ENCODE results near the gene CEP55.

DNA sequence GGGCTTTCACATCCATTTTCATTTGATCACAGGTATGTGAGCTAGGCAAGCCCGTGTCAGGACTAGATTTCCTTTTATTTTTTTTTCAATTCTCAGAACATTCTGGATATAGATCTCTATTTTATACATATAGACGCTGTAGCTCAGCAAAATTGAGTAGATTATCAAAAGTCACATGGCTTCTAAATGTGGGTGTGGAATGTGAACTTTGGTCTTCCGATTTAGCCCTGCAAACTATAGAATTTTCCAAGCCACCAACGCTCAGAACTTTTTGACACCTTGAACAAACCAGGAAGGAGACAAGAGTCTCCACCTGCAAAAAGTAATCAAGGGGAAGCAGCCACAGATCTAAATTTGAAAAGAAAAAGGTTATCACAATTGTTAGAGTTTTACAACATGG is 54.2 kb downstream of the CEP55 start:
- TF ChIP-seq GABPA (IDR thresholded peaks at IDR 0.05 in 1 of 2, conservative IDR thresholded peaks at IDR 0.05 in 1 of 2) (no peak), YY1 (IDR thresholded peaks at IDR 0.05) (no peak), RAD21 (IDR thresholded peaks at IDR 0.05) (no peak), FOXA1 (IDR thresholded peaks at IDR 0.05) (no peak), EGR1 (IDR thresholded peaks at IDR 0.05; ENCODE audit: low read depth in 2 of 2) (no peak), NR2F2 (IDR thresholded peaks at IDR 0.05) (no peak), JUND (IDR thresholded peaks at IDR 0.05) (no peak), SP1 (IDR thresholded peaks at IDR 0.05) (no peak)
- TF ChIP-seq, protein P1, sequence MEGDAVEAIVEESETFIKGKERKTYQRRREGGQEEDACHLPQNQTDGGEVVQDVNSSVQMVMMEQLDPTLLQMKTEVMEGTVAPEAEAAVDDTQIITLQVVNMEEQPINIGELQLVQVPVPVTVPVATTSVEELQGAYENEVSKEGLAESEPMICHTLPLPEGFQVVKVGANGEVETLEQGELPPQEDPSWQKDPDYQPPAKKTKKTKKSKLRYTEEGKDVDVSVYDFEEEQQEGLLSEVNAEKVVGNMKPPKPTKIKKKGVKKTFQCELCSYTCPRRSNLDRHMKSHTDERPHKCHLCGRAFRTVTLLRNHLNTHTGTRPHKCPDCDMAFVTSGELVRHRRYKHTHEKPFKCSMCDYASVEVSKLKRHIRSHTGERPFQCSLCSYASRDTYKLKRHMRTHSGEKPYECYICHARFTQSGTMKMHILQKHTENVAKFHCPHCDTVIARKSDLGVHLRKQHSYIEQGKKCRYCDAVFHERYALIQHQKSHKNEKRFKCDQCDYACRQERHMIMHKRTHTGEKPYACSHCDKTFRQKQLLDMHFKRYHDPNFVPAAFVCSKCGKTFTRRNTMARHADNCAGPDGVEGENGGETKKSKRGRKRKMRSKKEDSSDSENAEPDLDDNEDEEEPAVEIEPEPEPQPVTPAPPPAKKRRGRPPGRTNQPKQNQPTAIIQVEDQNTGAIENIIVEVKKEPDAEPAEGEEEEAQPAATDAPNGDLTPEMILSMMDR (IDR thresholded peaks at IDR 0.05; ENCODE audit: low read depth, low read length, missing input control) = no peak
- TF ChIP-seq, protein P2, sequence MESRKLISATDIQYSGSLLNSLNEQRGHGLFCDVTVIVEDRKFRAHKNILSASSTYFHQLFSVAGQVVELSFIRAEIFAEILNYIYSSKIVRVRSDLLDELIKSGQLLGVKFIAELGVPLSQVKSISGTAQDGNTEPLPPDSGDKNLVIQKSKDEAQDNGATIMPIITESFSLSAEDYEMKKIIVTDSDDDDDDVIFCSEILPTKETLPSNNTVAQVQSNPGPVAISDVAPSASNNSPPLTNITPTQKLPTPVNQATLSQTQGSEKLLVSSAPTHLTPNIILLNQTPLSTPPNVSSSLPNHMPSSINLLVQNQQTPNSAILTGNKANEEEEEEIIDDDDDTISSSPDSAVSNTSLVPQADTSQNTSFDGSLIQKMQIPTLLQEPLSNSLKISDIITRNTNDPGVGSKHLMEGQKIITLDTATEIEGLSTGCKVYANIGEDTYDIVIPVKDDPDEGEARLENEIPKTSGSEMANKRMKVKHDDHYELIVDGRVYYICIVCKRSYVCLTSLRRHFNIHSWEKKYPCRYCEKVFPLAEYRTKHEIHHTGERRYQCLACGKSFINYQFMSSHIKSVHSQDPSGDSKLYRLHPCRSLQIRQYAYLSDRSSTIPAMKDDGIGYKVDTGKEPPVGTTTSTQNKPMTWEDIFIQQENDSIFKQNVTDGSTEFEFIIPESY (IDR thresholded peaks at IDR 0.05) = no peak
- TF ChIP-seq, protein P3, sequence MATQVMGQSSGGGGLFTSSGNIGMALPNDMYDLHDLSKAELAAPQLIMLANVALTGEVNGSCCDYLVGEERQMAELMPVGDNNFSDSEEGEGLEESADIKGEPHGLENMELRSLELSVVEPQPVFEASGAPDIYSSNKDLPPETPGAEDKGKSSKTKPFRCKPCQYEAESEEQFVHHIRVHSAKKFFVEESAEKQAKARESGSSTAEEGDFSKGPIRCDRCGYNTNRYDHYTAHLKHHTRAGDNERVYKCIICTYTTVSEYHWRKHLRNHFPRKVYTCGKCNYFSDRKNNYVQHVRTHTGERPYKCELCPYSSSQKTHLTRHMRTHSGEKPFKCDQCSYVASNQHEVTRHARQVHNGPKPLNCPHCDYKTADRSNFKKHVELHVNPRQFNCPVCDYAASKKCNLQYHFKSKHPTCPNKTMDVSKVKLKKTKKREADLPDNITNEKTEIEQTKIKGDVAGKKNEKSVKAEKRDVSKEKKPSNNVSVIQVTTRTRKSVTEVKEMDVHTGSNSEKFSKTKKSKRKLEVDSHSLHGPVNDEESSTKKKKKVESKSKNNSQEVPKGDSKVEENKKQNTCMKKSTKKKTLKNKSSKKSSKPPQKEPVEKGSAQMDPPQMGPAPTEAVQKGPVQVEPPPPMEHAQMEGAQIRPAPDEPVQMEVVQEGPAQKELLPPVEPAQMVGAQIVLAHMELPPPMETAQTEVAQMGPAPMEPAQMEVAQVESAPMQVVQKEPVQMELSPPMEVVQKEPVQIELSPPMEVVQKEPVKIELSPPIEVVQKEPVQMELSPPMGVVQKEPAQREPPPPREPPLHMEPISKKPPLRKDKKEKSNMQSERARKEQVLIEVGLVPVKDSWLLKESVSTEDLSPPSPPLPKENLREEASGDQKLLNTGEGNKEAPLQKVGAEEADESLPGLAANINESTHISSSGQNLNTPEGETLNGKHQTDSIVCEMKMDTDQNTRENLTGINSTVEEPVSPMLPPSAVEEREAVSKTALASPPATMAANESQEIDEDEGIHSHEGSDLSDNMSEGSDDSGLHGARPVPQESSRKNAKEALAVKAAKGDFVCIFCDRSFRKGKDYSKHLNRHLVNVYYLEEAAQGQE (IDR thresholded peaks at IDR 0.05) = no peak
- TF ChIP-seq, protein P4, sequence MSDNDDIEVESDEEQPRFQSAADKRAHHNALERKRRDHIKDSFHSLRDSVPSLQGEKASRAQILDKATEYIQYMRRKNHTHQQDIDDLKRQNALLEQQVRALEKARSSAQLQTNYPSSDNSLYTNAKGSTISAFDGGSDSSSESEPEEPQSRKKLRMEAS (IDR thresholded peaks at IDR 0.05) = no peak
- TF ChIP-seq, protein P5, sequence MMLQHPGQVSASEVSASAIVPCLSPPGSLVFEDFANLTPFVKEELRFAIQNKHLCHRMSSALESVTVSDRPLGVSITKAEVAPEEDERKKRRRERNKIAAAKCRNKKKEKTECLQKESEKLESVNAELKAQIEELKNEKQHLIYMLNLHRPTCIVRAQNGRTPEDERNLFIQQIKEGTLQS (IDR thresholded peaks at IDR 0.05) = no peak
